ENCODE measurements around the gene VOPP1.

DNA sequence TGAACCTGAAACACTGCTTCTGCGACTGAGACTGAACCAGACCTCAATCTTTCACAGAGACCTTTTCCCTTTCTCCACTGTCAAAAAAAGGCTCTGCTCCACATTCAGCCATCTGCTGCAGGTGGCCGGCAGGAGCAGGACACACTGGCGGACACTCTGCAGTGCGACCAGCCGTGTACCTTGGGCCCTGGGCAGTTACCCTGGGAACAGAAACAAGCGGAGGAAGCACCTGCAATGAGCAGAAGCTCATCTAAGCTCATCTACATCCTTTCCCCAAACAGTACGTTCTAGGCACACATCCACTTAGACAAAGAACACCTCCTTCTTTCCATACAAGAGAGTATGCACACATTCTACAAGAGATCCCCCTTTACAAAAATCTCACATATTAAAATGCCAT, 22.8 kb downstream of the VOPP1 start:
- no peak for TF ChIP-seq EP300 (IDR thresholded peaks at IDR 0.05)
- TF ChIP-seq CTCF (IDR thresholded peaks at IDR 0.05), result no peak

All from suprapubic skin (tissue), 3 donors.